AG09309 (cell line): ENCODE measurements around the gene ERICH6B.
A peak's percentile ranks its signal among the peaks of the same experiment; 100 is the strongest.

Experiments used
- DNase-seq: peaks from one replicate; pipeline ENCODE4 v3.0.0-alpha.2; 2010; ENCODE audit warnings: low read depth
- H3K4me3 ChIP-seq: 2 replicates; pipeline ENCODE4 v1.5.1; 2011; ENCODE audit warnings: mild to moderate bottlenecking, low read depth, low read length, moderate library complexity; ENCODE audit not compliant: control insufficient read depth
- TF ChIP-seq, protein P1 (sequence below): IDR thresholded peaks from 2 replicates; pipeline ENCODE4 v1.5.1; 2011; ENCODE audit warnings: mild to moderate bottlenecking, low read depth, low read length, inconsistent platforms; ENCODE audit not compliant: insufficient read depth, control insufficient read depth; ENCODE audit errors: missing control alignments

The ERICH6B gene

GRCh38 chr13:45630791-45631190 is 15.3 kb upstream of the ERICH6B start:
- no peak for DNase-seq
- H3K4me3 ChIP-seq: no peak overlapping the region
- TF ChIP-seq, protein P1, sequence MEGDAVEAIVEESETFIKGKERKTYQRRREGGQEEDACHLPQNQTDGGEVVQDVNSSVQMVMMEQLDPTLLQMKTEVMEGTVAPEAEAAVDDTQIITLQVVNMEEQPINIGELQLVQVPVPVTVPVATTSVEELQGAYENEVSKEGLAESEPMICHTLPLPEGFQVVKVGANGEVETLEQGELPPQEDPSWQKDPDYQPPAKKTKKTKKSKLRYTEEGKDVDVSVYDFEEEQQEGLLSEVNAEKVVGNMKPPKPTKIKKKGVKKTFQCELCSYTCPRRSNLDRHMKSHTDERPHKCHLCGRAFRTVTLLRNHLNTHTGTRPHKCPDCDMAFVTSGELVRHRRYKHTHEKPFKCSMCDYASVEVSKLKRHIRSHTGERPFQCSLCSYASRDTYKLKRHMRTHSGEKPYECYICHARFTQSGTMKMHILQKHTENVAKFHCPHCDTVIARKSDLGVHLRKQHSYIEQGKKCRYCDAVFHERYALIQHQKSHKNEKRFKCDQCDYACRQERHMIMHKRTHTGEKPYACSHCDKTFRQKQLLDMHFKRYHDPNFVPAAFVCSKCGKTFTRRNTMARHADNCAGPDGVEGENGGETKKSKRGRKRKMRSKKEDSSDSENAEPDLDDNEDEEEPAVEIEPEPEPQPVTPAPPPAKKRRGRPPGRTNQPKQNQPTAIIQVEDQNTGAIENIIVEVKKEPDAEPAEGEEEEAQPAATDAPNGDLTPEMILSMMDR: no peak

GRCh38 chr13:45629940-45630339 is 14.4 kb upstream of the ERICH6B start:
- no peak overlapping the region for H3K4me3 ChIP-seq
- DNase-seq: no peak
- TF ChIP-seq, protein P1: no peak

DNA sequence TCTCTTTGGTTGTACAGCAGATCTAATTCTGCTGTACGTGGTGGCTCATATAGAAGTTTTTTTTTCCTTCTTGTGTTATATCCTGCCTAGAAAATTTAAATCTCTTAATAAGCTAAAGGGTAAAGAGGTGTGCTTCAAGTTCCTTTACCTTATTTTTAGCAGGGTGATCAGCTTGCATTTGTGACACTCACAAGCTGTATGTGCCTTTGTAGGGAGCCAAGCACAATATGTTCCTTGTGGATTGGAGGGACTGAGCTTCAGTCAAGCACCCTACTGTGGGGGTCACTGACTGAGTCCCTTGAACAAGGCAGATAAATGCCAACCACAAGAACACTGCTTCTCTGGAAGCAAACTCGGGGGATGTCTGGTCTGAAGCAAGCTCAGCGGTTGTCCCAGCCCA is 12.6 kb upstream of the ERICH6B start:
- DNase-seq: no peak
- TF ChIP-seq, protein P1: no peak
- H3K4me3 ChIP-seq: no peak overlapping the region

DNA sequence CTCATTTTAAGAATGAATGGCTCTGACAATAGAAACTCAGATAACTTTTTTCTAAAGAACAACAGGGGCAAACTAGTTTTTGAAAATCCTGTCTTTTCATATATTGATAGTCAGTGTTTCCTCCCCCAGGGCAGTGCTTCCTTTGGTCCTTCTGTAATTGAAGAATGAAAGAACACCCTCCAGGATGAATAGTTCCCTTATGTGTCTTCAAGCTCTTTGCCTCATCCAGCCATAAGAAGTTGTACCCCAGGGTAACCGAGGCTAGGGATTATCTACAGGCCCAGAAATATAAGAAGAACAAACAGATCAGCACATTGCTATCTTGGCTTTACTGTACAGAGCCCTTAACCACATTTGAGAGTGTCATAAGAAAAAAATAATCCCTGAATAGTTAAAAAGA is 12.1 kb upstream of the ERICH6B start:
- TF ChIP-seq, protein P1: no peak
- no peak for DNase-seq
- H3K4me3 ChIP-seq: no peak overlapping the region

GRCh38 chr13:45626731-45627374 is 11.3 kb upstream of the ERICH6B start:
- H3K4me3 ChIP-seq: no peak overlapping the region
- TF ChIP-seq, protein P1: no peak
- no peak for DNase-seq

- TF ChIP-seq, protein P1: peak; percentile 49
- no peak for DNase-seq
- no peak overlapping the region for H3K4me3 ChIP-seq
Measured at GRCh38 chr13:45623516-45624090, 8.1 kb upstream of the ERICH6B start.
